Upper lobe of left lung (tissue), 6 donors: ENCODE data around the gene ACACA. TPM values are rescaled to one million over a fixed set of nuclear protein-coding genes. Genes with fewer than 3 reads are reported as not detected.

Experiments
- ATAC-seq, 2 donors: fragments of 200-7000 bp; cut with Tn5 transposase; one replicate each; pipeline ENCODE4 v1.9.1; 2022; ENCODE audit warnings: mild to moderate bottlenecking in 2 of 2, moderate library complexity in 2 of 2; ENCODE audit not compliant: low FRiP score in 2 of 2
- DNase-seq, 2 donors: peaks; one replicate each; pipeline ENCODE4 v3.0.0-alpha.2; 2019 to 2020
- H3K27ac ChIP-seq, 4 donors: fragments of 200-600 bp; sonication (generic); one replicate each; pipeline ENCODE4 v1.5.1; 2016 to 2019
- H3K27me3 ChIP-seq, 4 donors: fragments of 200-600 bp; sonication (generic); one replicate each; pipeline ENCODE4 v1.5.1; 2017 to 2019
- H3K36me3 ChIP-seq, 4 donors: fragments of 200-600 bp; sonication (generic); one replicate each; pipeline ENCODE4 v1.5.1; 2016 to 2019
- H3K4me1 ChIP-seq, 4 donors: fragments of 200-600 bp; sonication (generic); one replicate each; pipeline ENCODE4 v1.5.1; 2018 to 2019
- H3K4me3 ChIP-seq, 4 donors: fragments of 200-600 bp; sonication (generic); one replicate each; pipeline ENCODE4 v1.5.1; 2017 to 2019; ENCODE audit warnings: mild to moderate bottlenecking in 2 of 4, moderate library complexity in 1 of 4
- H3K9me3 ChIP-seq, 4 donors: fragments of 200-600 bp; sonication (generic); one replicate each; pipeline ENCODE4 v1.5.1; 2018 to 2019
- CTCF ChIP-seq, 6 experiments: fragments of 450-650 bp in 4 of 6; fragments of 200-600 bp in 2 of 6; sonication (generic) in 2 of 6; IDR thresholded peaks; one replicate each; pipeline ENCODE4 v1.5.1; 2016 to 2019; ENCODE audit warnings: antibody characterized with exemption in 6 of 6
- EP300 ChIP-seq, 4 donors: sonication (generic); formaldehyde crosslinking; IDR thresholded peaks; one replicate each; pipeline ENCODE4 v1.5.1; 2017; ENCODE audit warnings: antibody characterized with exemption in 4 of 4, control low read depth in 2 of 4
- POLR2A ChIP-seq, 4 donors: fragments of 450-650 bp; IDR thresholded peaks; one replicate each; pipeline ENCODE4 v1.5.1; 2016 to 2017; ENCODE audit warnings: antibody characterized with exemption in 4 of 4, mild to moderate bottlenecking in 2 of 4
- POLR2AphosphoS5 ChIP-seq, 2 donors: sonication (generic); formaldehyde crosslinking; IDR thresholded peaks; one replicate each; pipeline ENCODE4 v1.5.1; 2017; ENCODE audit warnings: antibody characterized with exemption in 2 of 2
- WGBS, 2 donors: methylation state at CpG; one replicate each; pipeline ENCODE4 v1.1.5; 2017 to 2018; 5-methylcytosine and 5-hydroxymethylcytosine counted together
- total RNA-seq, 6 donors: library from RNA; depleted of rRNA in 4 of 6; stranded (reverse); fragments of >200 nt in 4 of 6; gene quantifications; one replicate each; pipeline versions ENCODE4 v1.1.0 to v1.2.1, GENCODE V29; 2016 to 2021
- donor health status: DM: no; HTN: no; CAD: no; lungs with moderate emphysema.
- donor health status: DM: no; HTN: yes; CAD: no; lungs with severe emphysema.

Gene ACACA
- total RNA-seq, 6 donors from 2014 or later, result 55.7 to 129 (median 91.9) TPM

- no peak overlapping the region for H3K4me3 ChIP-seq
- no peaks in the 10 kb centered on the region for H3K4me1 ChIP-seq
- H3K27ac ChIP-seq, result no peak overlapping the region
- TF ChIP-seq POLR2AphosphoS5 (IDR thresholded peaks at IDR 0.05) (no peak), CTCF (IDR thresholded peaks at IDR 0.05) (no peak), EP300 (IDR thresholded peaks at IDR 0.05) (no peak), POLR2A (IDR thresholded peaks at IDR 0.05) (no peak)
- no peak for ATAC-seq
- no peak for DNase-seq
- no peaks in the 10 kb centered on the region for H3K27me3 ChIP-seq
- no peaks in the 10 kb centered on the region for H3K9me3 ChIP-seq
- peaks cover 9 to 57% (median 21%) of the 10 kb centered on the region in 4 donors for H3K36me3 ChIP-seq
Measured at GRCh38 chr17:37190493-37190892, 216.1 kb downstream of the ACACA start.

- H3K27ac ChIP-seq, result no peak overlapping the region
- ATAC-seq (no peak), DNase-seq (no peak)
- no peak overlapping the region for H3K4me3 ChIP-seq
- 93 to 95% methylated on average over 11 of the region's 11 CpGs for WGBS, 2 donors
- peaks cover 11 to 57% (median 21%) of the 10 kb centered on the region in 4 donors for H3K36me3 ChIP-seq
- H3K27me3 ChIP-seq, result no peaks in the 10 kb centered on the region
- TF ChIP-seq POLR2AphosphoS5 (IDR thresholded peaks at IDR 0.05), result no peak
- no peak for TF ChIP-seq CTCF (IDR thresholded peaks at IDR 0.05)
- TF ChIP-seq POLR2A (IDR thresholded peaks at IDR 0.05), result no peak
- no peak for TF ChIP-seq EP300 (IDR thresholded peaks at IDR 0.05)
- H3K4me1 ChIP-seq, result no peaks in the 10 kb centered on the region
- H3K9me3 ChIP-seq, result no peaks in the 10 kb centered on the region
Measured at GRCh38 chr17:37188157-37188556, 218.5 kb downstream of the ACACA start.

GRCh38 chr17:37187262-37187661 is 219.4 kb downstream of the ACACA start:
- no peak for DNase-seq
- no peak for ATAC-seq
- 81 to 86% methylated on average over 3 of the region's 3 CpGs for WGBS, 2 donors
- TF ChIP-seq CTCF (IDR thresholded peaks at IDR 0.05) (no peak), POLR2AphosphoS5 (IDR thresholded peaks at IDR 0.05) (no peak), EP300 (IDR thresholded peaks at IDR 0.05) (no peak), POLR2A (IDR thresholded peaks at IDR 0.05) (no peak)
- H3K9me3 ChIP-seq, result no peaks in the 10 kb centered on the region
- no peak overlapping the region for H3K27ac ChIP-seq
- H3K4me1 ChIP-seq, result no peaks in the 10 kb centered on the region
- H3K27me3 ChIP-seq, result no peaks in the 10 kb centered on the region
- peaks cover 11 to 51% (median 19%) of the 10 kb centered on the region in 4 donors for H3K36me3 ChIP-seq
- H3K4me3 ChIP-seq, result no peak overlapping the region

GRCh38 chr17:37182786-37183465 is 223.7 kb downstream of the ACACA start:
- H3K27ac ChIP-seq, result no peak overlapping the region
- H3K27me3 ChIP-seq, result no peaks in the 10 kb centered on the region
- no peaks in the 10 kb centered on the region for H3K9me3 ChIP-seq
- peaks cover 9 to 43% (median 10%) of the 10 kb centered on the region in 4 donors for H3K36me3 ChIP-seq
- no peak overlapping the region for H3K4me3 ChIP-seq
- no peaks in the 10 kb centered on the region for H3K4me1 ChIP-seq
- DNase-seq (no peak), ATAC-seq (no peak)
- 85 to 91% methylated on average over 6 of the region's 6 CpGs for WGBS, 2 donors
- TF ChIP-seq EP300 (IDR thresholded peaks at IDR 0.05) (no peak), POLR2AphosphoS5 (IDR thresholded peaks at IDR 0.05) (no peak), POLR2A (IDR thresholded peaks at IDR 0.05) (no peak)

- no peak for DNase-seq
- no peak overlapping the region for H3K27ac ChIP-seq
- no peaks in the 10 kb centered on the region for H3K9me3 ChIP-seq
- ATAC-seq, result no peak
- TF ChIP-seq POLR2A (IDR thresholded peaks at IDR 0.05), result no peak
- no peak for TF ChIP-seq EP300 (IDR thresholded peaks at IDR 0.05)
- TF ChIP-seq POLR2AphosphoS5 (IDR thresholded peaks at IDR 0.05), result no peak
- no peak for TF ChIP-seq CTCF (IDR thresholded peaks at IDR 0.05)
- H3K4me3 ChIP-seq, result no peak overlapping the region
- 85 to 96% methylated on average over 1 of the region's 1 CpG for WGBS, 2 donors
- no peaks in the 10 kb centered on the region for H3K4me1 ChIP-seq
- no peaks in the 10 kb centered on the region for H3K27me3 ChIP-seq
- H3K36me3 ChIP-seq, result peaks cover 0 to 34% (median 13%) of the 10 kb centered on the region in 4 donors
Measured at GRCh38 chr17:37180376-37180775, 226.3 kb downstream of the ACACA start.
